ENCODE measurements around the gene CARNS1.
"Not testable (repeated sequence)": the region's sequence is repeated elsewhere in the genome, so short reads cannot be mapped to it uniquely, and the experiment has no call there.

CARNS1 gene

GRCh38 chr11:67420147-67420645 lies 4.7 kb downstream of the CARNS1 start:
- Mint-ChIP-seq H3K9me3 (no peaks in the 10 kb centered on the region), H3K27me3 (no peaks in the 10 kb centered on the region), H3K4me3 (peak overlapping the region; percentile 83), H3K36me3 (ENCODE audit: low read depth) (no peaks in the 10 kb centered on the region), H3K4me1 (ENCODE audit: low read depth) (peaks cover 46% of the 10 kb centered on the region), H3K27ac (peak overlapping the region; percentile 92)

GRCh38 chr11:67420646-67421429 lies 5.4 kb downstream of the CARNS1 start:
- no peaks in the 10 kb centered on the region for H3K9me3 Mint-ChIP-seq
- peak overlapping the region; percentile 83 for H3K4me3 Mint-ChIP-seq
- no peaks in the 10 kb centered on the region for H3K36me3 Mint-ChIP-seq (ENCODE audit: low read depth)
- peak overlapping the region; percentile 92 for H3K27ac Mint-ChIP-seq
- H3K27me3 Mint-ChIP-seq, result no peaks in the 10 kb centered on the region
- H3K4me1 Mint-ChIP-seq (ENCODE audit: low read depth), result peaks cover 44% of the 10 kb centered on the region

GRCh38 chr11:67421430-67422031 lies 6.1 kb downstream of the CARNS1 start:
- peak overlapping the region; percentile 81 for H3K27ac Mint-ChIP-seq

GRCh38 chr11:67422891-67423290 lies 7.4 kb downstream of the CARNS1 start:
- no peaks in the 10 kb centered on the region for H3K27me3 Mint-ChIP-seq
- H3K27ac Mint-ChIP-seq, result no peak overlapping the region
- no peak overlapping the region for H3K4me3 Mint-ChIP-seq
- H3K4me1 Mint-ChIP-seq (ENCODE audit: low read depth), result peaks cover 34% of the 10 kb centered on the region
- H3K9me3 Mint-ChIP-seq, result no peaks in the 10 kb centered on the region
- no peaks in the 10 kb centered on the region for H3K36me3 Mint-ChIP-seq (ENCODE audit: low read depth)

More at GRCh38 chr11:67421430-67422031, 6.1 kb downstream of the CARNS1 start:
- H3K27me3 Mint-ChIP-seq, result no peaks in the 10 kb centered on the region
- peak overlapping the region; percentile 70 for H3K4me3 Mint-ChIP-seq
- H3K36me3 Mint-ChIP-seq (ENCODE audit: low read depth), result no peaks in the 10 kb centered on the region
- peaks cover 37% of the 10 kb centered on the region for H3K4me1 Mint-ChIP-seq (ENCODE audit: low read depth)
- H3K9me3 Mint-ChIP-seq, result no peaks in the 10 kb centered on the region

- Mint-ChIP-seq H3K4me3 (no peak overlapping the region), H3K36me3 (ENCODE audit: low read depth) (no peaks in the 10 kb centered on the region), H3K4me1 (ENCODE audit: low read depth) (peaks cover 32% of the 10 kb centered on the region), H3K27ac (no peak overlapping the region), H3K27me3 (no peaks in the 10 kb centered on the region), H3K9me3 (no peaks in the 10 kb centered on the region)
Observed at GRCh38 chr11:67423466-67423865, 8.0 kb downstream of the CARNS1 start.

GRCh38 chr11:67423891-67424613 lies 8.6 kb downstream of the CARNS1 start:
- Mint-ChIP-seq H3K4me1 (ENCODE audit: low read depth) (peaks cover 28% of the 10 kb centered on the region), H3K36me3 (ENCODE audit: low read depth) (no peaks in the 10 kb centered on the region), H3K4me3 (no peak overlapping the region), H3K9me3 (no peaks in the 10 kb centered on the region), H3K27ac (no peak overlapping the region), H3K27me3 (no peaks in the 10 kb centered on the region)

GRCh38 chr11:67427364-67427859 lies 11.9 kb downstream of the CARNS1 start:
- Mint-ChIP-seq H3K27ac (peak overlapping the region; percentile 97), H3K4me1 (ENCODE audit: low read depth) (peaks cover 37% of the 10 kb centered on the region), H3K36me3 (ENCODE audit: low read depth) (peaks cover 12% of the 10 kb centered on the region), H3K4me3 (peak overlapping the region; percentile 98)
- H3K9me3 Mint-ChIP-seq, H3K27me3 Mint-ChIP-seq: not testable (repeated sequence)

GRCh38 chr11:67428052-67429001 lies 12.8 kb downstream of the CARNS1 start, which contains the start of gene RPS6KB2:
RPS6KB2 (plus strand) TSS chr11:67428494; CDS start chr11:67428546, 52 bp downstream.
- Mint-ChIP-seq H3K36me3 (ENCODE audit: low read depth) (peaks cover 12% of the 10 kb centered on the region), H3K9me3 (no peaks in the 10 kb centered on the region), H3K27ac (peak within 1 kb of the TSS; percentile 97), H3K4me3 (peak within 1 kb of the TSS; percentile 98), H3K4me1 (ENCODE audit: low read depth) (peaks cover 45% of the 10 kb centered on the region), H3K27me3 (no peaks in the 10 kb centered on the region)

GRCh38 chr11:67429038-67429668 lies 13.7 kb downstream of the CARNS1 start:
- H3K4me1 Mint-ChIP-seq (ENCODE audit: low read depth), result peaks cover 54% of the 10 kb centered on the region

GRCh38 chr11:67429722-67430121 lies 14.2 kb downstream of the CARNS1 start:
- no peaks in the 10 kb centered on the region for H3K9me3 Mint-ChIP-seq
- H3K36me3 Mint-ChIP-seq (ENCODE audit: low read depth), result peaks cover 12% of the 10 kb centered on the region
- peaks cover 59% of the 10 kb centered on the region for H3K4me1 Mint-ChIP-seq (ENCODE audit: low read depth)
- no peak overlapping the region for H3K27ac Mint-ChIP-seq
- no peaks in the 10 kb centered on the region for H3K27me3 Mint-ChIP-seq
- H3K4me3 Mint-ChIP-seq, result peak overlapping the region; percentile 98

More at GRCh38 chr11:67429038-67429668, 13.7 kb downstream of the CARNS1 start:
- Mint-ChIP-seq H3K27ac (peak overlapping the region; percentile 97), H3K36me3 (ENCODE audit: low read depth) (peaks cover 12% of the 10 kb centered on the region), H3K4me3 (peak overlapping the region; percentile 98), H3K27me3 (no peaks in the 10 kb centered on the region), H3K9me3 (no peaks in the 10 kb centered on the region)

- Mint-ChIP-seq H3K4me1 (ENCODE audit: low read depth) (peaks cover 72% of the 10 kb centered on the region), H3K27ac (peak overlapping the region; percentile 52), H3K4me3 (peak overlapping the region; percentile 32), H3K36me3 (ENCODE audit: low read depth) (peaks cover 26% of the 10 kb centered on the region), H3K9me3 (no peaks in the 10 kb centered on the region), H3K27me3 (no peaks in the 10 kb centered on the region)
Observed at GRCh38 chr11:67431346-67432249, 16.1 kb downstream of the CARNS1 start.

GRCh38 chr11:67432655-67433349 lies 17.3 kb downstream of the CARNS1 start:
- H3K27ac Mint-ChIP-seq, result peak overlapping the region; percentile 47
- peaks cover 68% of the 10 kb centered on the region for H3K4me1 Mint-ChIP-seq (ENCODE audit: low read depth)
- no peaks in the 10 kb centered on the region for H3K9me3 Mint-ChIP-seq
- H3K27me3 Mint-ChIP-seq, result no peaks in the 10 kb centered on the region
- H3K4me3 Mint-ChIP-seq, result no peak overlapping the region
- H3K36me3 Mint-ChIP-seq (ENCODE audit: low read depth), result peaks cover 31% of the 10 kb centered on the region

Measured in stimulated activated naive CD8-positive, alpha-beta T cell treated with anti-CD3 and anti-CD28 coated beads, Interleukin-15, Interleukin-2, amounts not matched to agents 100 ng/mL and 50 ng/mL, for 24 hours (primary cell).